Endothelial cell of umbilical vein (primary cell): ENCODE data around the gene MYL5.

Source experiments
- EZH2 ChIP-seq: IDR thresholded peaks from 2 replicates; pipeline ENCODE4 v1.6.1; 2012; ENCODE audit warnings: borderline replicate concordance, low read depth, mild to moderate bottlenecking, moderate library complexity, low read length, inconsistent platforms; ENCODE audit not compliant: severe bottlenecking
- FOS ChIP-seq: IDR thresholded peaks from 2 replicates; pipeline ENCODE4 v1.6.1; 2011; ENCODE audit warnings: mild to moderate bottlenecking, low read length, moderate library complexity, borderline replicate concordance; ENCODE audit not compliant: insufficient read depth
- GATA2 ChIP-seq: IDR thresholded peaks from 2 replicates; pipeline ENCODE4 v1.7.0; 2011; ENCODE audit warnings: low read depth, mild to moderate bottlenecking, moderate library complexity, mixed read lengths, low read length; ENCODE audit not compliant: insufficient read length, insufficient read depth
- MYC ChIP-seq: IDR thresholded peaks from one replicate; pipeline ENCODE4 v1.6.1; 2011; ENCODE audit warnings: mild to moderate bottlenecking, low read depth, low read length
- POLR2A ChIP-seq: IDR thresholded peaks from 2 replicates; pipeline ENCODE4 v1.6.1; 2012; ENCODE audit warnings: low read depth, mild to moderate bottlenecking, control low read depth, low read length
- POLR2AphosphoS5 ChIP-seq: IDR thresholded peaks from 2 replicates; pipeline ENCODE4 v1.6.1; 2012; ENCODE audit warnings: low read depth, mild to moderate bottlenecking, control low read depth, low read length, moderate library complexity; ENCODE audit not compliant: insufficient read depth
- TF ChIP-seq, protein P1 (sequence below), 2 donors: IDR thresholded peaks; 1 replicate in 1 of 2; 2 replicates in 1 of 2; pipeline ENCODE4 v1.5.1; 2011; ENCODE audit warnings: low read length in 2 of 2, mild to moderate bottlenecking in 2 of 2, moderate library complexity in 2 of 2, control low read depth in 1 of 2, inconsistent platforms in 1 of 2, low read depth in 1 of 2; ENCODE audit not compliant: insufficient read depth in 1 of 2; ENCODE audit errors: extremely low read depth in 1 of 2
- TF ChIP-seq, protein P2 (sequence below): IDR thresholded peaks from 2 replicates; pipeline ENCODE4 v1.6.1; 2011; ENCODE audit not compliant: insufficient read depth, insufficient read length

DNA sequence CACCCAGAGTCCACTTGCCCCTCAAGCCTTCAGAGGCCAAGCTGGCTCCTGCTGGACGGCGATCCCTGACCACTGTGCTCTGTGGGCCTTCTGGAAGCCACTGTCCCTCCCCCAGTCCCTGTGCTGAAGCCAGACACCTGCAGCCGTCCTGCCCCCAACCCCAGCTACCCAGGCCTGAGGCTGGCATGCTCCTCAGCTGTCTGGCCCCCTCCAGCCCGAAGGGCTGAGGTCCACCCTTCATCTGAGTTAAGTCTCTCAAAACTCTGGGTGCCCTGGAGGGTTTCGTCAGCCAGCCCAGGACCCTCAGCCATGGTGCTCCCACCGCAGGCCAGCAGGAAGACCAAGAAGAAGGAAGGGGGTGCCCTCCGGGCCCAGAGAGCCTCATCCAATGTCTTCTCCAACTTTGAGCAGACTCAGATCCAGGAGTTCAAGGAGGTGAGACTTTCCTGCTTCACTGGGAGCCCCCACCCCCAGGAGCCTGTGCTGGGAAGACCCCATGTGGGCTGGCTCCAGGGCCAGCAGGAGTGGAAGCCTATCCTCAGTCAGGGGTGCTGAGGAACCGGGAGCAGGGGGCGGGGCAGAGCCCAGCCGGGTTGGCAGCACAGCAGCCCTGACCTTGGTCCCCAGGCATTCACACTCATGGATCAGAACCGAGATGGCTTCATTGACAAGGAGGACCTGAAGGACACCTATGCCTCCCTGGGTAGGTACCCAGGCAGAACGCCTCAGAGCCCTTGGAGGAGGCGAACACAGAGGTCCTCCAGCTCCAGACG is 4.2 kb downstream of the MYL5 start:
- TF ChIP-seq MYC (no peak), POLR2AphosphoS5 (no peak), POLR2A (no peak), FOS (no peak), EZH2 (no peak), GATA2 (no peak)
- TF ChIP-seq, protein P1, sequence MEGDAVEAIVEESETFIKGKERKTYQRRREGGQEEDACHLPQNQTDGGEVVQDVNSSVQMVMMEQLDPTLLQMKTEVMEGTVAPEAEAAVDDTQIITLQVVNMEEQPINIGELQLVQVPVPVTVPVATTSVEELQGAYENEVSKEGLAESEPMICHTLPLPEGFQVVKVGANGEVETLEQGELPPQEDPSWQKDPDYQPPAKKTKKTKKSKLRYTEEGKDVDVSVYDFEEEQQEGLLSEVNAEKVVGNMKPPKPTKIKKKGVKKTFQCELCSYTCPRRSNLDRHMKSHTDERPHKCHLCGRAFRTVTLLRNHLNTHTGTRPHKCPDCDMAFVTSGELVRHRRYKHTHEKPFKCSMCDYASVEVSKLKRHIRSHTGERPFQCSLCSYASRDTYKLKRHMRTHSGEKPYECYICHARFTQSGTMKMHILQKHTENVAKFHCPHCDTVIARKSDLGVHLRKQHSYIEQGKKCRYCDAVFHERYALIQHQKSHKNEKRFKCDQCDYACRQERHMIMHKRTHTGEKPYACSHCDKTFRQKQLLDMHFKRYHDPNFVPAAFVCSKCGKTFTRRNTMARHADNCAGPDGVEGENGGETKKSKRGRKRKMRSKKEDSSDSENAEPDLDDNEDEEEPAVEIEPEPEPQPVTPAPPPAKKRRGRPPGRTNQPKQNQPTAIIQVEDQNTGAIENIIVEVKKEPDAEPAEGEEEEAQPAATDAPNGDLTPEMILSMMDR (IDR thresholded peaks at IDR 0.05; ENCODE audit: extremely low read depth in 1 of 2, insufficient read depth in 1 of 2, low read depth in 1 of 2, low read length in 2 of 2): no peak
- TF ChIP-seq, protein P2, sequence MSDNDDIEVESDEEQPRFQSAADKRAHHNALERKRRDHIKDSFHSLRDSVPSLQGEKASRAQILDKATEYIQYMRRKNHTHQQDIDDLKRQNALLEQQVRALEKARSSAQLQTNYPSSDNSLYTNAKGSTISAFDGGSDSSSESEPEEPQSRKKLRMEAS: no peak
